Cardiac fibroblast (primary cell): ENCODE data around the gene ACKR3.

ENCODE experiments used
- DNase-seq, 2 donors: peaks; one replicate each; pipeline versions ENCODE4 v3.0.0 to v3.0.0-alpha.2; 2010; ENCODE audit warnings: low read depth in 2 of 2
- H3K4me3 ChIP-seq, 2 donors: replicated peaks in 1 of 2; 1 replicate in 1 of 2; 2 replicates in 1 of 2; pipeline ENCODE4 v1.5.1; 2011; ENCODE audit warnings: low read depth in 2 of 2, low read length in 2 of 2, mild to moderate bottlenecking in 2 of 2, moderate library complexity in 1 of 2
- TF ChIP-seq, protein P1 (sequence below): IDR thresholded peaks from one replicate; pipeline ENCODE4 v1.5.1; 2011; ENCODE audit warnings: low read depth, mild to moderate bottlenecking, low read length, inconsistent platforms

Gene ACKR3

DNA sequence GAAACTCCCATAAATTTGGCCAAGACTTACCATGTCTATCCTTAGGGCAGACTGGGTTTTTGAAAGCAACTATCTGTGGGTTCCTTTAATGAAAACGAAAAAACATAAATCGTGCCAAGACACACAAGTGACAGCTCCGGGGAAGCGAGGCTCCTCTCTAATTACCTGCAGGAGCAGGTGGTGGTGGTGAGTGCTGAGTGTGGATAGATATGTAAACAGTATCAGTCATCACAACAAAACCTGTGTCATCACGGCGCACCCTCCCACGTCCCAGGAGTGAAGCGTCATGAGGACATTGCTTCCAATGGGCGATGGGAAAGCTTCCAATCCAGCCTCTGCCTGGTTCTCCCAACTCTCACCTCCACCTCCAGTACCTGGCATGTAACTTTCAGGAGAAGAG lies 31.3 kb downstream of the ACKR3 start:
- H3K4me3 ChIP-seq = no peak overlapping the region
- DNase-seq = no peak
- TF ChIP-seq, protein P1, sequence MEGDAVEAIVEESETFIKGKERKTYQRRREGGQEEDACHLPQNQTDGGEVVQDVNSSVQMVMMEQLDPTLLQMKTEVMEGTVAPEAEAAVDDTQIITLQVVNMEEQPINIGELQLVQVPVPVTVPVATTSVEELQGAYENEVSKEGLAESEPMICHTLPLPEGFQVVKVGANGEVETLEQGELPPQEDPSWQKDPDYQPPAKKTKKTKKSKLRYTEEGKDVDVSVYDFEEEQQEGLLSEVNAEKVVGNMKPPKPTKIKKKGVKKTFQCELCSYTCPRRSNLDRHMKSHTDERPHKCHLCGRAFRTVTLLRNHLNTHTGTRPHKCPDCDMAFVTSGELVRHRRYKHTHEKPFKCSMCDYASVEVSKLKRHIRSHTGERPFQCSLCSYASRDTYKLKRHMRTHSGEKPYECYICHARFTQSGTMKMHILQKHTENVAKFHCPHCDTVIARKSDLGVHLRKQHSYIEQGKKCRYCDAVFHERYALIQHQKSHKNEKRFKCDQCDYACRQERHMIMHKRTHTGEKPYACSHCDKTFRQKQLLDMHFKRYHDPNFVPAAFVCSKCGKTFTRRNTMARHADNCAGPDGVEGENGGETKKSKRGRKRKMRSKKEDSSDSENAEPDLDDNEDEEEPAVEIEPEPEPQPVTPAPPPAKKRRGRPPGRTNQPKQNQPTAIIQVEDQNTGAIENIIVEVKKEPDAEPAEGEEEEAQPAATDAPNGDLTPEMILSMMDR = no peak

DNA sequence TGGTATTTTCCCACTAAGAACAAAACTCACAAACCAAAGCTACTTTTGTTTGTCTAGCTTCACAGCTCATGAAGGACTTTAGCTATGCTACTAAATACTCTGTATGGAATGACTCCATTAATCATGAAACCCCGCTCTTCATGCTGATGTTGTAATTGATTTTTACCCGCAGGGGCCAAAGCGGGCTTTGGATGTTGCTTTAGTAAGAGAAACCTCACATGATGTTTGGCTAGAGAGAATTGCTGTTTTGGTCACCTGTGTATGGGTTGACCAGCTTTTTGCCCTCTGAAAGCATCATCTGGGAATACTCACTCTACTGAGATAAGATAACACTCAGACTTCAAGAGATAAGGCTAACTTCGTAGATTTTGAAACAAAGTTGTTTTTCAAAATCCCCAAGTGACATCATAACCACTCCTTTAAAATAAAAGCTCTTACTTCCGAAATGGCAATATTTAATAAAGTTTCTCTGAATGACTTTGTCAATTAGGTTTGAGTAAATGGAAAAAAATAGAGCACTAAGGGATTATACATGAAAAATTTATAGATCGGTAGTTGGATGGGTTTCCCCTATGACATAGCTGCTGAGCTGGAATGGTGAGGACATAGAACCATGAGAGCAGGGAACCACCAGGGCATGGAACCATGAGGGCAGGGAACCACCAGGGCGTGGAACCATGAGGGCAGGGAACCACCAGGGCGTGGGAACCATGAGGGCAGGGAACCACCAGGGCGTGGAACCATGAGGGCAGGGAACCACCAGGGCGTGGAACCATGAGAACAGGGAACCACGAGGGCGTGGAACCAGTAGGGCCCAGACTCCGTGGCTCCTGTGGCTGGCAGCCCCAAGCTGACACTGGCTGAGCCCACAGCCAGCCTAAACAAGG lies 31.9 kb downstream of the ACKR3 start:
- DNase-seq = no peak
- H3K4me3 ChIP-seq = no peak overlapping the region
- TF ChIP-seq, protein P1 = no peak

DNA sequence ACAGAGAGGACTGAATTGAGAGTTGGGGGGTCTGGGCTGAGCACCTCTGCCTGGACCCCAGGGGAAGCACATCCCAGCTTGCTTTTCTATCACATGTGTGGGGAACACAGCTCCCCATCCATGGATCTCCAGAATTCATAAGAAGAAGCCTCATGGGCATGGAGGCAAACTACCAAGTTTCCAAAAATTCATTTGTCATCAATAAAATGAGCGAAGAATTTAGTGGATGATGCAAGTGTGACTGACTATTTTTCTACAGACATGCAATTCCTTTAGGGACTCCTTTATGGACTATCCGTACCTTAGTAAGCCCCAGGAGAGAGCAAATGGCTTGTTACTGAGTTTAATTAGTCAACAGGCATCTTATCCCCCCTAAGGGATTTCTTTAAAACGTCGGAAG lies 33.1 kb downstream of the ACKR3 start:
- H3K4me3 ChIP-seq = no peak overlapping the region
- no peak for DNase-seq
- TF ChIP-seq, protein P1 = no peak

DNA sequence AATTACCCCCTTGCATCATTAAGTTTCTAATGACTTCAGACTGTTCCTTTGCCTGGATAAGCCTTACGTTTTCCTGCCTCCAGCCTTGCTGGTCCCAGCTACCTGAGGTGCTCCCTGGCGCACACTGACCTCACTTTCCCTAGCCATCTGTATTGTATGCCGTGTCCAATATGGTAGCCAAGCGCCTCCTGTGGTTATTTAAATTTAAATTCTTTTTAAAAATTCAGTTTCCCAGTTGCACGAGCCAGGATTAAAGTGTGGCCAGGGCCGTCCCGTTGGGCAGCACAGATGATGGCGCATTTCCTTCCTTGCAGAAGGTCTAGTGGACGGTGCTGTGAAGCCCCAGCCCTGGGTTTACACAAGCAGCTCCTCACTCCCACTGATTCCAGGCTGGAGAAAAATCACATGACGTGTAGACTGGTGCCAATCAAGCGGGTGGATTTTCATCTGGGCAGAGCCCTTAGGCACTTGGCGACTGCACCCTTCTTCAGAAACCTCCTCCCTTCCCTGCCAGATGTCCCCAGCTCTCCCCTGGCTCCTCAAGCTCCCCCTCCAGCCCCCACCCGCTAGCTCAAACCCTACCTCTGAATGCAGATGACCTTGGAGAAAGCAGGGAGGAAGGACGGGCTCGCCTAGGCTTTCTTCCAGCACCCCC lies 33.9 kb downstream of the ACKR3 start:
- DNase-seq = no peak
- TF ChIP-seq, protein P1 = no peak
- H3K4me3 ChIP-seq = no peak overlapping the region

DNA sequence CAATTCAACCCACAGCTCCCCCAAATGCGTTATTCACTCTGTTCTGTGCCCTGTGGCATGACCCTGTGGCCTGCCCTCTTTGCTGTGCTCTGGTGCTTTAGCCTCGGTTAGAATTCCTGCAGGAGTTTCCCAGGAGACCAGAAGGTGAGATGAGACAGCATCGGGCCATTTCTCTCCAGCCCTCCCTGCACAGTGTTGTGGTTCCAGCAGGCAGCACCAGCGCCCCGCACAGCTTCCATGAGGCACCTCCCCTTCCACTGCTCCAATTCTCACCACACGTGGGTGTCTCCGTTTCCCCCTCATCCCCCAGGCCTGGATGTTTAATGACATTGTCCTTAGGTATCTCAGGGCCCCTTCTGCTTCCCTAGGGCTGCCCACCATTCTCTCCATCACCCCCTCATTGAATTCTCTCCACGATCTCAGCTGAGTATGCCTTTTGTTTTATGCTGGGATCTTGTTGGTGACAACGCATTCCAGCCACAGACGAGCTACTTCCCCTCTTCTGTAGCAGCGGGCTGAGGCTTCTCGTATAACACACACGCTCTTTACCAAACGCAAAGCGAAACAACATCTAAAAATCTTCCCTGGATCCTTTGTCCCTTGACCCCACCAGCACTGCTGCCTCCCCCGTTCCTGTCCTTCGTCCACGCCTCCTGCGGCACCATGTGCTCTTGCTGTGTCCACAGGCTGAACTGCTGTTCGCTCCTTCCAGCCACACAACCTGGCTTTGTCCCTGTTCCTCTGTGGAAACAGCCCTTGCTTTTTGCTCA lies 35.1 kb downstream of the ACKR3 start:
- H3K4me3 ChIP-seq = no peak overlapping the region
- TF ChIP-seq, protein P1 = no peak

DNA sequence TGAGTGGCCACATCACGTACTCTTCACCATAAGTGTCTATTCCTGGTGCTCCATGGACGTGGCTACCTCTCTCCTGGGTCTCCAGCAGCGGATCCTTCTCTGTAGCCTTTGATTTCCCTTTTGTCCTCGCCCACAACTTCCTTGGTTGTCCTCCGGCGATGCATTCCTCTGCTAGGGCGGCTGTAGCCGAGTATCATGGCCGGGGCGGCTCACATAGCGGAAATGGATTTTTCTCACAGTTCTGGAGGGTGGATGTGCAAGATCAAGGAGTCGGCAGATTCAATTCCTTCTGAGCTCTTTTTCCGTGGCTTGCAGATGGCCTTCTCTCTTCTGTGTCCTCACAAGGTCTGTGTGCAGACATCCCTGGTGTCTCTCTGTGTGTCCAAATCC lies 35.7 kb downstream of the ACKR3 start:
- no peak overlapping the region for H3K4me3 ChIP-seq
- no peak for DNase-seq
- TF ChIP-seq, protein P1 = no peak

More for the DNA sequence above, 35.1 kb downstream of the ACKR3 start:
- no peak for DNase-seq
